Vagina (tissue), 2 donors: ENCODE results near the gene RSPH1. TPM values are rescaled to one million over a fixed set of nuclear protein-coding genes. Genes with fewer than 3 reads are reported as not detected.
A peak's percentile ranks its signal among the peaks of the same experiment; 100 is the strongest.

Source experiments
- DNase-seq, 2 donors: peaks; one replicate each; pipeline ENCODE4 v3.0.0-alpha.2; 2017; ENCODE audit errors: extremely low spot score in 2 of 2
- H3K27ac ChIP-seq: fragments of 200-600 bp; sonication (generic); one replicate; pipeline ENCODE4 v1.5.1; 2019
- H3K27me3 ChIP-seq: fragments of 200-600 bp; sonication (generic); one replicate; pipeline ENCODE4 v1.5.1; 2019
- H3K36me3 ChIP-seq, 2 donors: fragments of 200-600 bp; sonication (generic); one replicate each; pipeline ENCODE4 v1.5.1; 2017 to 2019
- H3K4me1 ChIP-seq: fragments of 200-600 bp; sonication (generic); one replicate; pipeline ENCODE4 v1.5.1; 2019
- H3K4me3 ChIP-seq, 2 donors: fragments of 200-600 bp; sonication (generic); 1 replicate in 1 of 2; 2 replicates in 1 of 2; pipeline ENCODE4 v1.5.1; 2016 to 2019
- H3K9me3 ChIP-seq: fragments of 200-600 bp; sonication (generic); one replicate; pipeline ENCODE4 v1.5.1; 2019
- CTCF ChIP-seq, 3 experiments: fragments of 450-650 bp in 2 of 3; fragments of 200-600 bp in 1 of 3; sonication (generic) in 1 of 3; IDR thresholded peaks; one replicate each; pipeline ENCODE4 v1.5.1; 2017 to 2019; ENCODE audit warnings: antibody characterized with exemption in 3 of 3, mild to moderate bottlenecking in 2 of 3, moderate library complexity in 2 of 3
- POLR2A ChIP-seq, 2 donors: fragments of 450-650 bp; IDR thresholded peaks; one replicate each; pipeline ENCODE4 v1.6.1; 2017; ENCODE audit warnings: antibody characterized with exemption in 2 of 2, mild to moderate bottlenecking in 2 of 2, moderate library complexity in 2 of 2
- POLR2AphosphoS5 ChIP-seq, 2 donors: sonication (generic); formaldehyde crosslinking; IDR thresholded peaks; one replicate each; pipeline ENCODE4 v1.9.0; 2017; ENCODE audit warnings: antibody characterized with exemption in 2 of 2, mild to moderate bottlenecking in 2 of 2, low read depth in 1 of 2; ENCODE audit not compliant: insufficient read depth in 1 of 2
- intact Hi-C: fragments of 100-400 bp; cut with DNase I; formaldehyde crosslinking; loops from one replicate; pipeline ENCODE4 v1.15.1; 2023
- total RNA-seq: library from RNA; depleted of rRNA; stranded (reverse); fragments of >200 nt; gene quantifications from one replicate; pipeline ENCODE4 v1.2.3, GENCODE V29; 2016

RSPH1 gene
- total RNA-seq, 1 donor from 2014 or later: not detected

DNA sequence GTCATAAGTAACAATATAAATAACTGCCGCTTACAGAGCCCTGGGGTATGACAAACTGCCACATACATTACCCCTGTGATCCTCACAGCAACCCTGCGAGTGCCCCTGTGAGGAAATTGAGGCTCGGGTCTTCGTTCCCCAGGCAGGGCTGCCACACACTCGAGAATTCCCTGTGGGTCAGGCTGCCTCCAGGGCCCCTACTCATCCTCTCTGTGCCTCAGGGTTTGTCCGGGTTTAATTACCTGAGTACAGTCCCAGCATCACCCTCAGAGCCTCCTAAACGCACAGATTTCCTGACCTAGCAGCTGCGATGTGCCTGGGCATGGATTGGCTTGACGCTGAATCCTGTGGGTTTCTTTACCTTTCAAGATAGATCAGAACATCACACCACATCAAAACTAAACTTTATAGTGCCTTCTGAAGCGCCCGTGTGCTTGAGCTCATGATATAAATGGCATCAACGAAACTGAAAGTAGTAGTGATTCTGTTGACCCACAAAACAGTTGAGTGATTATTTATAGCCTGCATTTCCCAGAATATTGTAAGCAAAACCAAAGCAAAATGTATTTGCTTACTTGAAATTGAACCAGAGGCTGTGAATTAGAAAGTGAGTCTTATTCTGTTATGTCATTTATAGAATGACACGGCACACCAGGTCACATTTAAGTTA lies 31.6 kb upstream of the RSPH1 start:
- DNase-seq: no peak
- H3K4me1 ChIP-seq: peaks cover 23% of the 10 kb centered on the region
- intact Hi-C loops: no loop called here
- H3K36me3 ChIP-seq: no peaks in the 10 kb centered on the region
- no peaks in the 10 kb centered on the region for H3K27me3 ChIP-seq
- no peaks in the 10 kb centered on the region for H3K9me3 ChIP-seq
- H3K4me3 ChIP-seq: no peak overlapping the region
- TF ChIP-seq POLR2AphosphoS5 (IDR thresholded peaks at IDR 0.05; ENCODE audit: insufficient read depth in 1 of 2, low read depth in 1 of 2) (peak in 1 of 2 donors; percentile 14), POLR2A (IDR thresholded peaks at IDR 0.05) (no peak)
- H3K27ac ChIP-seq: peak overlapping the region; percentile 34

- DNase-seq: no peak
- Histone ChIP-seq H3K4me3 (no peak overlapping the region), H3K27me3 (no peaks in the 10 kb centered on the region), H3K27ac (peak overlapping the region; percentile 34), H3K9me3 (no peaks in the 10 kb centered on the region), H3K4me1 (peaks cover 21% of the 10 kb centered on the region), H3K36me3 (no peaks in the 10 kb centered on the region)
- intact Hi-C loops: no loop called here
- TF ChIP-seq CTCF (IDR thresholded peaks at IDR 0.05): no peak
- no peak for TF ChIP-seq POLR2A (IDR thresholded peaks at IDR 0.05)
- no peak for TF ChIP-seq POLR2AphosphoS5 (IDR thresholded peaks at IDR 0.05; ENCODE audit: insufficient read depth in 1 of 2, low read depth in 1 of 2)
Measured at GRCh38 chr21:42527127-42527488, 31.1 kb upstream of the RSPH1 start.

DNA sequence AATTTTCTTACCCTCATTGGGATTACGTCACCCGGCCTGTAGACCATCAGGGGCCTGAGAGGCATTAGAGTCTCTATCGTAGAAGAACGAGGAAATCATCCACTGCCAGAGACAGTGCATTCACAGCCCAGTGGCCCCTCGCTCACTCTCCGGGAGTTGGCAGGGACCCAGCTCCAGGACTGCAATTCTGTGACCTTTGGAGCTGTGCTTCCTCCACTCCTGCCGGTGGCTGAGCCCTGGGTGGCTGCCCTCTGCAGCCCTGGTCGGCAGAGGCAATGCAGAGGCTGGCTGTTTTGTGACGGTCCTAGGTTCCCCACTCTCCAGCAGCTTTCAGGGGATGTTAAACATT lies 30.3 kb upstream of the RSPH1 start:
- DNase-seq: no peak
- peaks cover 21% of the 10 kb centered on the region for H3K4me1 ChIP-seq
- no peak overlapping the region for H3K4me3 ChIP-seq
- no peaks in the 10 kb centered on the region for H3K27me3 ChIP-seq
- H3K9me3 ChIP-seq: no peaks in the 10 kb centered on the region
- no peak for TF ChIP-seq POLR2A (IDR thresholded peaks at IDR 0.05)
- TF ChIP-seq POLR2AphosphoS5 (IDR thresholded peaks at IDR 0.05; ENCODE audit: insufficient read depth in 1 of 2, low read depth in 1 of 2): no peak
- TF ChIP-seq CTCF (IDR thresholded peaks at IDR 0.05): no peak
- H3K27ac ChIP-seq: no peak overlapping the region
- H3K36me3 ChIP-seq: no peaks in the 10 kb centered on the region
- intact Hi-C loops: no loop called here

DNA sequence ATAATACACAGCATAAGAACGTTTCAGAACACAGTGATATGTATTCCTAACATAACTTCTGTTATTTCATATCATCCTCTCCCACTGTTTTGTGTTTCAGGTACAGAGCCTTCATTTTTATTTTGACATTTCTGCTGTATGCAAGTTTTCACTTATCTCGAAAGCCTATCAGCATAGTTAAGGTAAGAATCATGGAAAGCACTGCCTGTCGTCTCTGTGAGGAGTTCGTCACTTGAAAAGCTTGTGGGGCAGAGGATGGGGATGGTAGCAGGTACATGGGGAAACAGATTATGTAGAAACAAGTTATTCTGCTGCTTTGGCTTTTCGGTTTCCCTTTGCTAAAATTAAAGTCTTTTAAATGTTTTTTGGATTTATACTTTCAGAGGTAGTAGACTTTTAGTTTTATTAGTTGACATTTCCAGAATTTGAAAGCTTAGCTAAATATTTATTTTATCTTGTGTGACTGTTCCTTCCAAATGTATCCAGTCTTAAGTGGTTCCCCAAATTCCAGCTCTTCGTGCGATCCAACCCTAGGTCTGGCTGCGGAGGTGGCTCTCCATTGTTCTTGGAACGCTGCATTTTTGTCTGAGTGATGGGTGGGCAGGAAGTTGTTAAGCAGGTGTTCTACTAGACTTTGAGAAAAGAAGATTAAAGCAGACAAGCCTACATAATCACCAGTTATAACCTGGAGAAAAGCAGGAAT lies 29.8 kb upstream of the RSPH1 start:
- Histone ChIP-seq H3K4me1 (peaks cover 21% of the 10 kb centered on the region), H3K9me3 (no peaks in the 10 kb centered on the region), H3K27ac (no peak overlapping the region), H3K27me3 (no peaks in the 10 kb centered on the region), H3K4me3 (no peak overlapping the region), H3K36me3 (no peaks in the 10 kb centered on the region)
- TF ChIP-seq POLR2A (IDR thresholded peaks at IDR 0.05) (no peak), POLR2AphosphoS5 (IDR thresholded peaks at IDR 0.05; ENCODE audit: insufficient read depth in 1 of 2, low read depth in 1 of 2) (no peak)
- intact Hi-C loops: no loop called here
- DNase-seq: no peak

GRCh38 chr21:42525029-42525581 lies 29.1 kb upstream of the RSPH1 start:
- no peak for DNase-seq

GRCh38 chr21:42524341-42525028 lies 28.5 kb upstream of the RSPH1 start:
- DNase-seq: no peak
- TF ChIP-seq POLR2AphosphoS5 (IDR thresholded peaks at IDR 0.05; ENCODE audit: insufficient read depth in 1 of 2, low read depth in 1 of 2) (peak in 1 of 2 donors; percentile 66), POLR2A (IDR thresholded peaks at IDR 0.05) (no peak), CTCF (IDR thresholded peaks at IDR 0.05) (no peak)
- intact Hi-C loops: no loop called here
- Histone ChIP-seq H3K27me3 (no peaks in the 10 kb centered on the region), H3K4me1 (peaks cover 21% of the 10 kb centered on the region), H3K36me3 (no peaks in the 10 kb centered on the region), H3K27ac (peak overlapping the region; percentile 79), H3K4me3 (peak overlapping the region; percentile 34 to 38), H3K9me3 (no peaks in the 10 kb centered on the region)

More at GRCh38 chr21:42525029-42525581, 29.1 kb upstream of the RSPH1 start:
- Histone ChIP-seq H3K27me3 (no peaks in the 10 kb centered on the region), H3K4me1 (peaks cover 21% of the 10 kb centered on the region), H3K4me3 (peak overlapping the region; percentile 34 to 38), H3K9me3 (no peaks in the 10 kb centered on the region), H3K27ac (peak overlapping the region; percentile 79), H3K36me3 (no peaks in the 10 kb centered on the region)
- intact Hi-C loops: no loop called here
- TF ChIP-seq POLR2A (IDR thresholded peaks at IDR 0.05) (no peak), POLR2AphosphoS5 (IDR thresholded peaks at IDR 0.05; ENCODE audit: insufficient read depth in 1 of 2, low read depth in 1 of 2) (peak in 1 of 2 donors; percentile 28)
